ENCODE data around the gene CCDC187. TPM values are rescaled to one million over a fixed set of nuclear protein-coding genes. Genes with fewer than 3 reads are reported as not detected.

CCDC187 gene
- total and polyA plus RNA-seq, 10 donors, result 0.03 to 0.20 (median 0.11) TPM; not detected in 2

DNA sequence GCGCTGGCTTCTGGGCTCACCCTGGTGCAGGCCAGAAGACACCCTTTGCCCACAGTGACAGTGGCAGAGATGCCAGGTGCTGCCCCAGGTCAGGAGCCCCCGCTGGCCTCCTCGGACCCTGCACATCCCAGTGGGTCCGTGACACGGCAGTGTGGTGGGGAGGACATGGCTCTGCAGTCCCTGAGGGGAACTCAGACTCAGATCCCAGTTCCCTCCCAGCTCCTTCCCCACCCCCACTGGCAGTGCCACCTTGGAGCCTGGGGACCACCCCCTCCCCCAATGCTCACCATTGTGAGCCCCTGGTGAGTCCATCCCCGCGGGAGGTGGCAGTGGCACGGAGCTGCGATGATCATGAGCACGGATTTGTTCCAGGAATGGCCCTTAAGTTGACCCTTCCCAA, 562 bp upstream of the CCDC187 start:
- TF ChIP-seq POLR2A (IDR thresholded peaks at IDR 0.05) (no peak), POLR2AphosphoS5 (IDR thresholded peaks at IDR 0.05) (no peak)
- TF ChIP-seq, protein P1, sequence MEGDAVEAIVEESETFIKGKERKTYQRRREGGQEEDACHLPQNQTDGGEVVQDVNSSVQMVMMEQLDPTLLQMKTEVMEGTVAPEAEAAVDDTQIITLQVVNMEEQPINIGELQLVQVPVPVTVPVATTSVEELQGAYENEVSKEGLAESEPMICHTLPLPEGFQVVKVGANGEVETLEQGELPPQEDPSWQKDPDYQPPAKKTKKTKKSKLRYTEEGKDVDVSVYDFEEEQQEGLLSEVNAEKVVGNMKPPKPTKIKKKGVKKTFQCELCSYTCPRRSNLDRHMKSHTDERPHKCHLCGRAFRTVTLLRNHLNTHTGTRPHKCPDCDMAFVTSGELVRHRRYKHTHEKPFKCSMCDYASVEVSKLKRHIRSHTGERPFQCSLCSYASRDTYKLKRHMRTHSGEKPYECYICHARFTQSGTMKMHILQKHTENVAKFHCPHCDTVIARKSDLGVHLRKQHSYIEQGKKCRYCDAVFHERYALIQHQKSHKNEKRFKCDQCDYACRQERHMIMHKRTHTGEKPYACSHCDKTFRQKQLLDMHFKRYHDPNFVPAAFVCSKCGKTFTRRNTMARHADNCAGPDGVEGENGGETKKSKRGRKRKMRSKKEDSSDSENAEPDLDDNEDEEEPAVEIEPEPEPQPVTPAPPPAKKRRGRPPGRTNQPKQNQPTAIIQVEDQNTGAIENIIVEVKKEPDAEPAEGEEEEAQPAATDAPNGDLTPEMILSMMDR (IDR thresholded peaks at IDR 0.05 in 8 of 11, conservative IDR thresholded peaks at IDR 0.05 in 3 of 11), result no peak
- WGBS, 5 donors, result 88 to 96% (median 90%) methylated on average over 5 to 10 of the region's 10 CpGs
- intact Hi-C loops (cut with DNase I; ENCODE audit: low total_unique reads), result no loop called here
- peaks cover 0 to 45% (median 4%) of the 10 kb centered on the region in 7 donors for H3K27me3 ChIP-seq (replicated peaks in 1 of 7)
- no peak overlapping the region for H3K27ac ChIP-seq
- H3K9me3 ChIP-seq, result no peaks in the 10 kb centered on the region
- DNase-seq, result no peak
- H3K4me1 ChIP-seq, result peaks cover 0 to 30% (median 18%) of the 10 kb centered on the region in 6 donors
- H3K4me3 ChIP-seq, result no peak overlapping the region
- H3K36me3 ChIP-seq, result no peaks in the 10 kb centered on the region

DNA sequence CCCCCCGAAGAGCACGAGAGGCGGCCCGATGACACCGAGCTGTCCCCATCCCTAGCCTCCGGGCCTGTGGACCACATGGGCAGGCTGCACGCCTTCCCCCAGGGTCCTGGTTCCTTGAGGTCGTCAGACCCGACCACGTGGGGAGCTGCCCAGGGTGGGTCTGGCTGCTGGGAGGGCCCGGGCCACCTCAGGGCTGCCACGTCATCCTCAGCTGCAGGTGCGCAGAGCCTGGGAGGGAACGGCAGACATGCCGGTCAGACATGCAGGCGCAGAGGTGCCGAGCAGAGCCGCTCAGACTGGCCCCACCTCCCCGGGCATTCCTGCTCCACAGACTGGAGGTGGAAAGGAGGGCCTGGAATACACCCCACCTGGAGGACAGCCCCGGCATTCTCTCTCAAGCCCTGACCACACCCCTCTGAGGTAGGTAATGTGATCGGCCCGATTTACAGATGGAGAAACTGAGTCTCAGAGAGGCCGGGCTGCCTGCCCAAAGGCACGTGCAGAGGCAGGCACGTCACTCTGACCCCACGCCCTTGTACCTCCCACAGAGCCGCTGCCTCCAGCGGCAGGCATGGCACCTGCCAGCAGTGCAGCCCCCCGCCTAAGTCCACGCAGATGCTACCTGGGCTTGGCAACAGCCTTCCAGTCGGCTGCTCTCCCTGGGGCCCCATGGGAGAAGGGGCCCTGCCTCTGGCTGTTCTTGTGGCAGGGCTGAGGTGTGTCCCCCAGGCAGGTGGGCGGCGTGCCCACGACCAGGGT, 649 bp downstream of the CCDC187 start:
- no peak for DNase-seq
- Histone ChIP-seq H3K36me3 (no peaks in the 10 kb centered on the region), H3K27me3 (replicated peaks in 1 of 7) (peaks cover 0 to 36% (median 0%) of the 10 kb centered on the region in 7 donors), H3K9me3 (no peaks in the 10 kb centered on the region), H3K4me1 (peaks cover 0 to 21% (median 11%) of the 10 kb centered on the region in 6 donors), H3K4me3 (no peak overlapping the region), H3K27ac (no peak overlapping the region)
- TF ChIP-seq, protein P1 (IDR thresholded peaks at IDR 0.05 in 8 of 11, conservative IDR thresholded peaks at IDR 0.05 in 3 of 11), result no peak
- TF ChIP-seq POLR2AphosphoS5 (IDR thresholded peaks at IDR 0.05) (no peak), POLR2A (IDR thresholded peaks at IDR 0.05) (no peak)
- intact Hi-C loops (cut with DNase I; ENCODE audit: low total_unique reads), result no loop called here
- WGBS, 5 donors, result 79 to 94% (median 85%) methylated on average over 12 to 34 of the region's 34 CpGs

DNA sequence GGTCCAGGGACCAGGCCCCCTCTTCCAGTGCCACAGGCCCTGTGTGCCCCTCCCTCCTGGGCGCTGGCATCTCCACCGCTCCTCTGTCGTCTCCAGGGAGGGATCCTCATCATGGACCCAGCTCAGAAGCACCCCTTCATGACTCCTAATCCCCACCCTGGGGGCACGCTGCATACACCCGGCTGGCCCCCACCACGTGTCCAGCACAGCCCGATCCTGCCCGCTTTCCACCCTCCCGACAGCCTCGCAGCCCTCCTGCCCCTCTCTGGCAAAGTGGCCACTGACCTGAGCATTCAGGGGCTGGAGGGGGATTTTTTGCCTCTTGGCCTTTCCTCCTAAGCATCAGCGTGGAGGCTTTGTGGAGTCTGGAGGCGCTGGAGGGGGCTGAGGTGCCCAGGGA, 1.4 kb downstream of the CCDC187 start:
- peaks cover 0 to 36% (median 0%) of the 10 kb centered on the region in 7 donors for H3K27me3 ChIP-seq (replicated peaks in 1 of 7)
- H3K4me1 ChIP-seq, result peaks cover 0 to 25% (median 14%) of the 10 kb centered on the region in 6 donors
- intact Hi-C loops (cut with DNase I; ENCODE audit: low total_unique reads), result no loop called here
- TF ChIP-seq POLR2A (IDR thresholded peaks at IDR 0.05) (no peak), POLR2AphosphoS5 (IDR thresholded peaks at IDR 0.05) (no peak)
- TF ChIP-seq, protein P1 (IDR thresholded peaks at IDR 0.05 in 8 of 11, conservative IDR thresholded peaks at IDR 0.05 in 3 of 11), result no peak
- no peak for DNase-seq
- WGBS, 5 donors, result 79 to 92% (median 91%) methylated on average over 12 of the region's 12 CpGs
- no peak overlapping the region for H3K4me3 ChIP-seq
- no peaks in the 10 kb centered on the region for H3K36me3 ChIP-seq
- H3K9me3 ChIP-seq, result no peaks in the 10 kb centered on the region
- no peak overlapping the region for H3K27ac ChIP-seq

DNA sequence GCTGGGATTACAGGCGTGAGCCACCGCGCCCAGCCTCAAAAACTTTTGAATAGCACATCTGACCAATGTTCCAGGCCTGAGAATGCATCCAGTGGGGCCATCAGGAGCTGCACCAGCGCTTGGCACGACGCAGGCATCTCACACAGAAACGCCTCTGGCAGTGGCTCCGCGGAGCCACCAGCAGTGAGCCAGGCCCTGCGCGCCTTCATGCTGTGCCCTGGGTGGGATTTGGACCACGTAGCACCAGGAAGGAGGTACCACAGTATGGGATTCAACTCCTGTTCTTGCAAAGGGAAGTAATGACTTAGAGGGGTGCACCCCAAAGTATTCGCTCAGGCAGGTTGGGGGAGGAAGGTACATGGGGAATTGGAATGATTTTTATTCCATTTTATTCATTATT, 3.0 kb downstream of the CCDC187 start:
- H3K36me3 ChIP-seq, result no peaks in the 10 kb centered on the region
- H3K9me3 ChIP-seq, result no peaks in the 10 kb centered on the region
- H3K27ac ChIP-seq, result no peak overlapping the region
- no peak for DNase-seq
- 83 to 95% (median 89%) methylated on average over 5 to 13 of the region's 13 CpGs for WGBS, 5 donors
- intact Hi-C loops (cut with DNase I; ENCODE audit: low total_unique reads), result no loop called here
- no peak overlapping the region for H3K4me3 ChIP-seq
- H3K27me3 ChIP-seq (replicated peaks in 1 of 7), result peaks cover 0 to 31% (median 0%) of the 10 kb centered on the region in 7 donors
- TF ChIP-seq POLR2AphosphoS5 (IDR thresholded peaks at IDR 0.05) (no peak), POLR2A (IDR thresholded peaks at IDR 0.05) (no peak)
- TF ChIP-seq, protein P1 (IDR thresholded peaks at IDR 0.05 in 8 of 11, conservative IDR thresholded peaks at IDR 0.05 in 3 of 11), result no peak
- peaks cover 0 to 26% (median 12%) of the 10 kb centered on the region in 6 donors for H3K4me1 ChIP-seq

Data from spleen (tissue), 11 donors.